GM21786 (cell line): ENCODE results near the gene SLC22A7.
A peak's percentile ranks its signal among the peaks of the same experiment; 100 is the strongest.

Experiments
- ATAC-seq: cut with Tn5 transposase; IDR thresholded peaks from one replicate; pipeline ENCODE4 v1.9.1; 2021; ENCODE audit not compliant: unreplicated experiment

The SLC22A7 gene

GRCh38 chr6:43297644-43298564 lies at the start of gene SLC22A7:
SLC22A7 (plus strand) TSS chr6:43298260; CDS start chr6:43298359, 99 bp downstream.
- ATAC-seq = no peak

- ATAC-seq = no peak
Measured at GRCh38 chr6:43248791-43249190, 49.3 kb upstream of the SLC22A7 start.

GRCh38 chr6:43250992-43251373 lies 47.1 kb upstream of the SLC22A7 start:
- no peak for ATAC-seq

- no peak for ATAC-seq
Measured at GRCh38 chr6:43253401-43253800, 44.7 kb upstream of the SLC22A7 start.

GRCh38 chr6:43254138-43254817 lies 43.8 kb upstream of the SLC22A7 start:
- no peak for ATAC-seq

GRCh38 chr6:43254846-43255245 lies 43.2 kb upstream of the SLC22A7 start:
- no peak for ATAC-seq

GRCh38 chr6:43255408-43256054 lies 42.5 kb upstream of the SLC22A7 start:
- no peak for ATAC-seq

- no peak for ATAC-seq
Measured at GRCh38 chr6:43256670-43257366, 41.2 kb upstream of the SLC22A7 start.

- ATAC-seq = no peak
Measured at GRCh38 chr6:43257367-43258145, 40.5 kb upstream of the SLC22A7 start.

GRCh38 chr6:43258180-43258579 lies 39.9 kb upstream of the SLC22A7 start:
- ATAC-seq = no peak

- ATAC-seq = no peak
Measured at GRCh38 chr6:43258807-43259686, 39.0 kb upstream of the SLC22A7 start.

- ATAC-seq = no peak
Measured at GRCh38 chr6:43260791-43261190, 37.3 kb upstream of the SLC22A7 start.

- ATAC-seq = no peak
Measured at GRCh38 chr6:43261198-43261597, 36.9 kb upstream of the SLC22A7 start.

- no peak for ATAC-seq
Measured at GRCh38 chr6:43262000-43262779, 35.9 kb upstream of the SLC22A7 start.

GRCh38 chr6:43262780-43263313 lies 35.2 kb upstream of the SLC22A7 start:
- ATAC-seq = no peak

GRCh38 chr6:43263314-43264178 lies 34.5 kb upstream of the SLC22A7 start:
- ATAC-seq = peak; percentile 78

- no peak for ATAC-seq
Measured at GRCh38 chr6:43264599-43265145, 33.4 kb upstream of the SLC22A7 start.
